Activated CD8-positive, alpha-beta memory T cell treated with anti-CD3 and anti-CD28 coated beads for 24 hours (primary cell): Measurements from ENCODE around the gene ATP13A4.

Experiments
- DNase-seq: peaks from one replicate; pipeline ENCODE4 v3.0.0-alpha.2; 2020

The ATP13A4 gene, protein sequence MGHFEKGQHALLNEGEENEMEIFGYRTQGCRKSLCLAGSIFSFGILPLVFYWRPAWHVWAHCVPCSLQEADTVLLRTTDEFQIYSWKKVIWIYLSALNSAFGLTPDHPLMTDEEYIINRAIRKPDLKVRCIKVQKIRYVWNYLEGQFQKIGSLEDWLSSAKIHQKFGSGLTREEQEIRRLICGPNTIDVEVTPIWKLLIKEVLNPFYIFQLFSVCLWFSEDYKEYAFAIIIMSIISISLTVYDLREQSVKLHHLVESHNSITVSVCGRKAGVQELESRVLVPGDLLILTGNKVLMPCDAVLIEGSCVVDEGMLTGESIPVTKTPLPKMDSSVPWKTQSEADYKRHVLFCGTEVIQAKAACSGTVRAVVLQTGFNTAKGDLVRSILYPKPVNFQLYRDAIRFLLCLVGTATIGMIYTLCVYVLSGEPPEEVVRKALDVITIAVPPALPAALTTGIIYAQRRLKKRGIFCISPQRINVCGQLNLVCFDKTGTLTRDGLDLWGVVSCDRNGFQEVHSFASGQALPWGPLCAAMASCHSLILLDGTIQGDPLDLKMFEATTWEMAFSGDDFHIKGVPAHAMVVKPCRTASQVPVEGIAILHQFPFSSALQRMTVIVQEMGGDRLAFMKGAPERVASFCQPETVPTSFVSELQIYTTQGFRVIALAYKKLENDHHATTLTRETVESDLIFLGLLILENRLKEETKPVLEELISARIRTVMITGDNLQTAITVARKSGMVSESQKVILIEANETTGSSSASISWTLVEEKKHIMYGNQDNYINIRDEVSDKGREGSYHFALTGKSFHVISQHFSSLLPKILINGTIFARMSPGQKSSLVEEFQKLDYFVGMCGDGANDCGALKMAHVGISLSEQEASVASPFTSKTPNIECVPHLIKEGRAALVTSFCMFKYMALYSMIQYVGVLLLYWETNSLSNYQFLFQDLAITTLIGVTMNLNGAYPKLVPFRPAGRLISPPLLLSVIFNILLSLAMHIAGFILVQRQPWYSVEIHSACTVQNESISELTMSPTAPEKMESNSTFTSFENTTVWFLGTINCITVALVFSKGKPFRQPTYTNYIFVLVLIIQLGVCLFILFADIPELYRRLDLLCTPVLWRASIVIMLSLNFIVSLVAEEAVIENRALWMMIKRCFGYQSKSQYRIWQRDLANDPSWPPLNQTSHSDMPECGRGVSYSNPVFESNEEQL

DNA sequence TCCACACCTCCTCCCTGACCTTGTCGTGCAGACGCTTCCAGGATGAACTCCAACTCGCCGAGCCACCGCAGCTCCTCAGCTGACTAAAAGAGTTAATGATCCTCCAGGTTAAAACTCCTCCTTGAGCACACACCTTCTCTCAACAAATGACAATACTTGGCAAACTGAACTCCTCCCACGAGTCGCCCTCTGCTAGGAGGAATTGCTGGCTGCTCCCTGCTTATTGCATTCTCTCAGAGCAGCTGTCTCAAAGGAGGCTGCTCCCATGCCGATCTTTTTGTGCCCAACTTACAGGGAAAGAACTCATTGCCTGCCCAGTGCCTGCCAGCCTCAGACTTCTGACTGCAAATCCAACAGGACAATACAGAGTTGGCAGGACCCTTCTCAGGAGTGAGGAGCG, at the start of gene ATP13A4:
TSS of gene ATP13A4 (minus strand) at position 85 of the 400 bp plus-strand sequence. CDS start 96 bp downstream, outside the sequence.
- DNase-seq: no peak

DNA sequence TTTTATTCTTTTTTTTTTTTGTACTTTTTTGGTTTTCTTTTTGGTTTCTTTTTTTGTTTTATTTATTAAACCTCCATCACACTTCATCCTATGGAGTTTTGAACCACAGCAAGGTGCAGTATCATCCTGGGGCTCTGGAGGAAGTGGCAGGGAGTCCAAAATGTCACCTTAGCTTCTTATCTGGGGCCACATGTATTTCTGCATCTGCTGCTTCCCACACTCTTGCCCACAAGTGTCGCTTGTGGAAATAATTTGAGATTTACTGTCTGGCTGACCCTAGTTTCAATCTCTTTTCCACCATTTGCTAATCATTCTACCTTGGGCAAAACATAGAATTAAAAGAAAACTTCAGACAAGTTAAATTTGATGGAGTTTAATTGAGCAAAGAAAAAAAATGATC, 44.7 kb upstream of the ATP13A4 start:
- DNase-seq: no peak

DNA sequence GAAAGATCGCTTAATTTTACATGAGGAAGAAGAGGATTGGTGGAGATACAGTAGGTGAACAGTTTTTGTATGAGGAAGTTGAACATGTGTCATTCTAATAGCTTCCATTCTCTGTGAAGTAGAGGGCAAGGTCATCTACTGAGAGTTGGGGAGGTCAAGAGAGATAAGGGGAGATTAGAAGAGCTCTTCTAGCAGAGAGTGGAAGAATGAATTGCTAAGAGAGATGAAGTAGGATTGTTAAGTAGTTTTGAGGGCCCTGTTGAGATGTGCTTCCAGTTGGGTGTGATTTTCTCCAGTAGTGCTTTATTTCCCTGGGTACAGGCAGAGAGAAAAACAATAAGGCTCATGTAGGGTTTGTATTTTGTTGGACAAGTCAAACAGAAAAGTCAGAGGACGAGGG, 43.5 kb upstream of the ATP13A4 start:
- DNase-seq: no peak

DNA sequence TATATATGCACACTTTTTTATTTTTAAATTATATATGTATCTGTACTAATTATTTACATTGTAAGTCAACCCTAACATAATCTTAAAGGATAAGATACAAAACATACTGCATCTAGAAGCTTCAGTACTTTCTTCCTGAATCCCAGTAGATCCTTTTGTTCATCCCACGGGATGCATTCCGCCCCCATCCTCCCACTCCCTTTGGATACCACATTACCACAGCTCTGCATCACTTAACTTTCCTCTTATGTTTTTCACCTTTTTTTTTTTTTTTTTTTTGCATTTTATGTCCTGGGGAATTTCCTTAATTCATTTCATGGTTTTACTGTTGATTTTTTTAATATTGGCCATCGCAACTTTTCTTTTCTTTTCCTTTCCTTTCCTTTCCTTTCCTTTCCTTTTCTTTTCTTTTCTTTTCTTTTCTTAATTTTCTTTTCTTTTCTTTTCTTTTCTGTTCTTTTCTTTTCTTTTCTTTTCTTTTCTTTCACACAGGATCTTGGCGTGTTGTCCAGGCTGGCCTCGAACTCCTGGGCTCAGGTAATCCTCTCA, 41.3 kb upstream of the ATP13A4 start:
- no peak for DNase-seq

DNA sequence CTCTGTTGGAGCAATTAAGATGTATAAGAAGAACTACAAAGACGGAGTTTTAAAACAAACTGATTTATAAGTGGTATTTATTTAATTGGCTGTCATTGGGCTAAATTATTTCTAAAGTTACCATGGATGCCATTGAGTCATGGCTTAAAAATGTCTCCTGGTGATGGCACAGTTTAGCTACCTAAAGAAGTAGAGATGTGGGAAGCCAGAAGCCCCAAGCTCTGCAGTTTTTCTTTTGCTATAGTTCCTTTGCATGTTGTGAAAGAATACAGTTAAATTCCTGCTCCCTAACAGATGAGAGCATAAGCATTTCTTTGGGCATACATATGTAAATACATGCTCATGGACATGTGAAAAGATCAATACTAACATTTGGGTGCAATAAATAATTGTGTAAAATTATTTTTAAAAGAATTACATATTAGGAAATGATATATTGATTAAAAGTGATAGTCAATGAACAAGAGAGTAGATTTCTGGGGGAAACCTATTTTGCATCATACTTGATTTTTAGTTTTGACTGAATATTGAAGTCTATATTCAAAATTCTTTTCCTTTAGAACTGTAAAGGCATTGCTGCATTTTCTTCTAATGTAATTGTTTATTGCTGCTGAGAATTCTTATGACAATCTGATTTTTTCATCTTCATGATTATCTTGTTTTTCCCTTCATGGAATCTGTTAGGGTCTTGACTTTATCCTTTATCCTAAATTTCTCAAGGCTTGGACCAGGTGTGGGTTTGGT, 40.4 kb upstream of the ATP13A4 start:
- no peak for DNase-seq

DNA sequence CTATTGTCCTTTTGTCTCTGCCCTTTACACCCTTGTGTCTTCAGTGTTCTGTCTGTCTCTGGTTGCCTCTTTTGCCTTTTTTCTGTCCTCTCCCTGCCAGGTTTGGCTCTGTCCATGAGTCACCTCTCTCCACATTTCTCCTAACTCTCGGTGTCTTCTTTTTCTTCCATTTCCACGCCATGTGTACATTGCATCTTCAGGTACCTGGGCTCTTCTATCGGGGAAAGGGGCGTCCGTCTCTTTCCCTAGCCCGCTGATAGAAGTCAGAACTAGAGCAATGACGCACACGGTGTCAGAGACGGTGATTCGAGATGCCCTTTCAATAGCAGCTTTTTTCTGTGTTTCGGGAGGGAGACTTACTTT, 39.0 kb upstream of the ATP13A4 start:
- DNase-seq: peak; percentile 68

DNA sequence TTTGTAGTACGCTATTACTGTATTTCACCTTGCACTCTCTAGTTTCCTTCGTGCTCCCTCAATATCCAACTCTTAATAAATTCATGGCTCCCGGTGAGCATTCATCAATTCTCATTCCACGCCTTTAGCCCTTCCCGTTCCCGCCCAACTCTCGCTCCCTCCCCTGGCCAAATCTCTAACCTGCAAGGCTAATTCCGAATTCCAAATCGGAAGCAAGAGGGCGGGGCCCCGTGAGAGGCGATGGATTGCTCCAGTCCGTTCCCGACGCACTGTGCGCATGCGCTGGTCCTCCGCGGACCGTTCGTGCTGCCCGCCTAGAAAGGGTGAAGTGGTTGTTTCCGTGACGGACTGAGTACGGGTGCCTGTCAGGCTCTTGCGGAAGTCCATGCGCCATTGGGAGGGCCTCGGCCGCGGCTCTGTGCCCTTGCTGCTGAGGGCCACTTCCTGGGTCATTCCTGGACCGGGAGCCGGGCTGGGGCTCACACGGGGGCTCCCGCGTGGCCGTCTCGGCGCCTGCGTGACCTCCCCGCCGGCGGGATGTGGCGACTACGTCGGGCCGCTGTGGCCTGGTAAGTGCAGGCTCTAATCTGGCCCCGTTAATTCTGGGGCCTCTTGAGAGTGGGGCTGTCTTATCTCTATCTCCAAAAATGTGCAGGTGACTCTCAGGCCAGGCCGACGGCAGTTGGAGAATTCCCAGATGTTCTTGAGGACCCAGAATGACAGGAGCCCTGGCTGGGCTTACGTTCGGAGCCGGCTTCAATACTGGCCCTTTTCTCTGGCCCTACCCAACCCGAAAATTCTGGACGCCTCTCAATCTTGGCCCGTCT, 38.4 kb upstream of the ATP13A4 start, which contains the start of gene OPA1:
TSS of gene OPA1 (plus strand) at position 368 of the 827 bp plus-strand sequence. CDS start at position 538, 170 bp downstream.
- DNase-seq: peak; percentile 94

DNA sequence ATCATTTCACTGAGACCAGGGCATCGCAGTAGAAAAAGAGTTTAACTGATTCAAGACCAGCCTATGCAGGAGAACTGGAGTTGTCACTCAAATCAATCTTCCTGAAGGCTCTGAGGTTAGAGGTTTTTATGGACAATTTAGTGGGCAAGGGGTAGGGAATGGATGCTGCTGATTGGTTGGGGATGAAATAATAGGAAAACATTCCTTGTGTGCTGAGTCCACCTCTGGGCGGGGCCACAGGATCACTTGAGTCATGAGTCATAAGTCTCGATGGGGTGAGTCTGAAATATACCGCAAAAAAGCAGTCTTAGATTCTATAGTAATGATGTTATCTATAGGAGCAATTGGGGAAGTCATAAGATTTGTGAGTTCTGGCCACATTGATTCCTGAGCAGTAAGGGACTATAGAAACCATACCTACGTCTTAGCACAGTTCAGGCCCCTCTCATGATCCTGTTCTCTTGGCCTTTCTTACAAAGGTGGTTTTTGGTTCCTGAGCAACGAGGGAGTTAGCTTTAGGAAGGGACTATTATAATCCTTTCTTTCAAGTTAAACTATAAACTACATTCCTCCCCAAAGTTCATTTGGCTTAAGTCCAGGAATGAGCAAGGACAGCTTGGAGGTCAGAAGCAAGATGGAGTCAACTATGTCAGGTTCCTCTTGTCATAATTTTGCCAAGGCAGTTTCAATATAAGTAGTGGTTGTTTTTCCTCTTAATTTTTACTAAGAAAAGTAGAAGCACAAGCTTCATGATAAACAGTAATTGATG, 35.6 kb upstream of the ATP13A4 start:
- DNase-seq: no peak

DNA sequence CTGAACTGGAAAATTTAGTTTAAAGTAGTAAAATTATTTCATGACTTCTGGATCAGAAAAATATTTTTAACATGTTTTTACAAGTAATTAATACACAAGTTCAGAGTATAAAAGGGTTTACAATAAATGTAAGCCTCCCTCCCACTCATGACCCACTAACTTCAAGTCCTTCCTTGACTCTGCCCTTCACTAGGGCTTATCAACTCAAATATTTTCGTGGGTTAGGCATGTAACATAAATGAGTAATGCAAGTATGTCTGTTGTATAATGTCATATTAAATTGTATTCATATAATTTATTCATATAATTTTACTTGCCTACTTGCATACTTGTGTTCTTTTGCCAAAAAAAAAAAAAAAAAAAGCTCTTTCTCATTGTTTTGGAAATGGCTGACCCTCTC, 34.9 kb upstream of the ATP13A4 start:
- DNase-seq: no peak

DNA sequence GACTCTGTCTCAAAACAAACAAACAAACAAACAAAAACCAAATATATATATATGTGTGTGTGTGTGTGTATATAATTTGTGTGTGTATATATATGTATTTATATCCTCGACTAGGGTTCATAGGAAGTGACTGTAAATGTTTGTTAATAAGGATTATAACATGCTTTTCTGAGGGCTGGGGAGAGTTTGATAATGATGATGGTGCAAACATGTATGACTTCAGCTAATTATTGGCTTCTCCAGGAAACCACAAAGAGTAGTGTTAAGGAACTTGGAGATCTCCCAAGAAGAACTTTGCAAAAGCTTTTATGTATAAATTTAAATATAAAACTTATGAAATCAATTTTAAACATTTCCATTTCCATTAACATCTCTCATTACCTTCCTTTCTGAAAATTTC, 34.4 kb upstream of the ATP13A4 start:
- no peak for DNase-seq

DNA sequence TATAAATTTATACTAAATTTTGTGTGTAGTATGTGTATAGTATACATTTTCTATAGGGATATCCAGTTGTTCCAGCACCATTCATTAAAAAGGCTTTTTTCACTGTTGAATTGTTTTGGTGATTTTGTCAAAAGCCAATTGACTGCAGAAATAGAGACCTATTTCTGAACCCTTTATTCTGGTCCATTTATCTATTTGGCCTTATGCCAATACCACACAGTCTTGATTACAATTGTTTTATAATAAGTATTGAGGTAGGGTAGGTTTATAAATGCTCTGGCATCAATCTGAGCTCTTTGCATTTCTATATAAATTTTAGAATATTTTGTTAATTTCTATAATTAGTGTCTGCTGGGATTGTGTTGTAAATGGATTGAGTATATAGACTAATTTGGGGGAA, 31.8 kb upstream of the ATP13A4 start:
- no peak for DNase-seq

DNA sequence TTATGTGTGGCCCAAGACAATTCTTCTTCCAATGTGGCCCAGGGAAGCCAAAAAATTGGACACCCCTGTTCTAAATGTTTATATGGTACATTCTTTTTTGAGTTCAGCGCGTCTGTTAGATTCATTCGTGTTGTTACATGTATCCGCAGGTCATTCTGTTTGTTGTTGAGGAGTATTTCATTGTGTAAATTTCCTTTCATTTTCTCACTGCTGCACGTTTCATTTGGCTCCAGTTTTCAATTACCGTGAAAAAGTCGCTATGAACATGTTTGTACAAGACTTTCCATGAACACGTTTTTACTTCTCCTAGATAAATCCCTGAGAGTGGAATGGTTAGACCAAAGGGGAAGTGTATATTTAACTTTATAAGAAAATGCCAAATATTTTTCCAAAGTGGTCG, 30.8 kb upstream of the ATP13A4 start:
- no peak for DNase-seq

DNA sequence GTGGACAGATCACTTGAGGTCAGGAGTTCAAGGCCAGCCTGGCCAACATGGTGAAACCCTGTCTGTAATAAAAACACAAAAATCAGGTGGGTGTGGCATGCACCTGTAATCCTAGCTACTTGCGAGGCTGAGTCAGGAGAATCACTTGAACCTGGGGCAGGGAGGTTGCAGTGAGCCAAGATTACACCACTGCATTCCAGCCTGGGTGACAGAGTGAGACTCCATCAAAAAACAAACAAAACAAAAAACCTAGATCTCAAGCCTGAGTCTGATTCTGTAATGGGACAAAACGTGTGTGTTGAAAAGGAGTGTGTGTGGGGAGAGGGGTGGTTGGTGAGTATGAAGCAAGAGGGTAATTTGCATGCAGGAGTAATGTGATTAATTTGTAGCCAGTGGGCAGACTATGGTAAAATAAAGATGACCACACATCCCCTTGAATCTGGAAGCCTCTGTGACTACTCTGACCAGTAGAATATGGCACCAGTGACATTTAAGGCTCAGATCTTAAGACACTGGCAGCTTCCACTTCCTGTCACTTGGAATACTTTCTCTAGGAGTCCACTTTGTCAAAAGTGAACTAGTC, 19.9 kb upstream of the ATP13A4 start:
- DNase-seq: no peak

DNA sequence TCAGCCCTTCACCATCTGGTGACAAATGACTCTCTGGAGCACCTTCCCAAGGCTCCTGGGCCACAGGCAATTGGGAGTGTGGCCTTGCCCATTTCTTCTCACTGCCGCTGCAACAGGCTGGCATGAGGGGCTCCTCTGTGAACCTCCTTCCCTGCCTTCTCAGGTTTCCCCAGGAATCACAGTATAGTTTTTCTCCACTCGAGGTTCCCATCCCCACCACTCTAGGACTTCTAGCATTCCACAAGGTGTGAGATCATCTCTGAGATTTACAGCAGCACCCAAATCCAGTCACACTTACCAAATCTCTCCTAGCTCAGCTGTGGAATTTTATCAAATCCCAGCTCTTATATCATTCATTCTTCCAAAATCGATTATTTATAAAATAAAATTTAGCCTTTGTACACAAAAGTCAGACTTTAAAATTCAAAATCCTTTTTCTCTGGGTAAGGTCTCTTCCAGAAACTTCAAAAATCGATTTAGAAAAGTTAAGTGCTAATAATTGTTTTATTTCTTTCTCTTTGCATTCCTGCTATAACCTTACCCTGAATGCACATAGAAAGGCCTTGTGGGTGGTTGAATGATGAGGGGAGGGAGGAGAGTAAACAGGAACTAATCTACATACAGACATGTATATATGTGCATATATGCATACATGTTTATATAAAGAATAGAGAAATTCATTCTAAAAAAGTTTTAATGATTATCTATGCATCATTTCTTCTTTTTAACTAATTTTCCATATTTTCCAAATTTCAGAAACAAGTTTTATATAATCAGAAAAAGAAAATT, 18.9 kb upstream of the ATP13A4 start:
- no peak for DNase-seq

DNA sequence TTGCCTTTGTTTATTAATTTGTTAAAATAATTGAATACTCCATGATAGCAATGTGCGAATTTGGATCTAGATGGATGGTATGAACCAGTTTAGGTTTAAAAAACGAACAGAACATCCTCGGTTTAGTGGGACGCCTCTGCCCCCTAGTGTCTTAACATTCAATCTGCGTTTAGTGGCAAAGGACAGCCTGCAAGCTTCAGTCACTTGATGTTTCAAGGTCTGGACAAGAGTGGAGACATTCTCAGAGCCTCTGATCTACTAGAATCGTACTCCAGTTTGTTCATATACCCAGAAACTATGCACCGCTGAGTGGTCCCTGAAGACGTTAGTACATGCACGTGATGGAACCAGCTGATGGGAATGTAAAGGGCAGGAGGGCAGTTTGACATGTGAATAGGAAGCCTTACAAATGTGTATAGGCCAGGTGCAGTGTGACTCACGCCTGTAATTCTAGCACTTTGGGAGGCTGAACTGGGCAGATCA, 17.8 kb upstream of the ATP13A4 start:
- DNase-seq: peak; percentile 68

DNA sequence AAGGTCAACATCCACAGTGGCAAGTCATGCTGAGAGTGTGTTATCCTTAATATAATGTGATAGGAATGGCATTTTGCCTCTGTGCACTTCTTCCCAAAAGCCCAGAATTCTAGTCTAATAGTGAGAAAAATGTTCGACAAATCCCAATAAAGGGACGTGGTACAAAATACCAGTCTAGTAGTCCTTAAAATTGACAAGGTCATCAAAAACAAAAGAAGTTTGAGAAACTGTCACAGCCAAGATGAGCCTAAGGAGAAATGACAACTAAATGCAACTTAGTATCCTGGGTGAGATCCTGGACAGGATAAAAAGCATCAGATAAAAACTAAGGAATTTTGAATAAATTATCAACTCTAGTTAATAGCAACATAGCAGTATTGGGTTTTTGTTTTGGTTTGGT, 14.4 kb upstream of the ATP13A4 start:
- no peak for DNase-seq

DNA sequence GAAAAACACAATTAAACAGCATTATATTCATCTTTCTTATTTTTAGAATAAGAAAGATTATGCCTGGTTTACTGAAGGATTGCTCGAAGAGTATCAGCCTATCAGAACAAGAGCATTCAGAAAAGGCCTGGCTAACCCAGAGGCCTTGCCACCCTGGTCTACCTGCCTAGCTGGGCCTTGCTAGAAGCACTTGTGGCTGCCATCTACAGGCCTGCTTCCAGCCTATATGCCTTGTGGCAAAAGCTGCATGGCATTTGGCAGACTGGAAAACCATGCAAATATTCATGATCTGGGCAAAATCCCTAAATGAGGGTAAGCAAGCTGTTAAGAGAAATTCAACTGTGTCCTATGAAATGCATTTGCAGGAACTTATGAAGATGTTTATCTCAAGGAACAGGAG, 9.3 kb upstream of the ATP13A4 start:
- DNase-seq: no peak

DNA sequence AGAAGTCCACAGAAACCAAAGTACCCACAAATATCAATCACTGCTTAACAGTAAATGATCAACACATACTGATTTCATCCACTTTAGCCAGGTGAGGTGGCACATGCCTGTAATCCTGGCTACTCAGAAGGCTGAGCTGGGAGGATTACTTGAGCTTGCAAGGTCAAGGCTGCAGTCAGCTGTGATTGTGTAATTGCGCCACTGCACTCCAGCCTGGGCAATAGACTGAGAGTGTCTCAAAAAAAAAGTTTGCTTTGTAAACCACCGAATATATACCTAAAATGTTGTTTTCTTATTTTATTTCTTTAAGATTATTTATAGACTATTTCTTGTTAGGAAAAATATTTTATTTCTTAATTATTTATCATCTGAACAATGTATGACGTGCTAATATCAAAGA, 8.7 kb upstream of the ATP13A4 start:
- no peak for DNase-seq

DNA sequence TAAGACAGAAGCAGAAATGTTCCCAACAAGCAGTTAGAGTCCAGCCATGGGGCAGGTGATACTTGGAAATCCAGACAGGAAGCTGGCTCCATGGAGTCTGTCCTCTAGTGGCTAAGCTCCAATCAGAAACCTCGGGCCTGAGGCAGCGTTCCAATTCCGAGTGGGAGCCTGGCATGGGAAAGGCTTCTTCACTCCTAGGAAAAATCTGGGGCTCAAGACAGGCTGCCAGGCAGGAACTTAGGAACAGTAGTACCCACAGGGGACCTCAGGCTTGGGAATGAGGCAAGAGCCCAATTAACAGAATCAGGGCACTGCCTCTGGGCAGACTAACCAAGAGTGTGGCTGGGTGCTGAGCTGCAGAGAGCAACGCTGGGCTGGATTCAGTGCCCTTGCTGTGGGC, 6.2 kb upstream of the ATP13A4 start:
- DNase-seq: no peak
